Aorta (tissue), 5 donors: ENCODE data around the gene FANCC. TPM values are rescaled to one million over a fixed set of nuclear protein-coding genes. Genes with fewer than 3 reads are reported as not detected.

Source experiments
- ATAC-seq: fragments of 200-7000 bp; cut with Tn5 transposase; one replicate; pipeline ENCODE4 v1.9.1; 2022; ENCODE audit warnings: moderate library complexity; ENCODE audit not compliant: low FRiP score
- DNase-seq, 2 donors: peaks; one replicate each; pipeline ENCODE4 v3.0.0-alpha.2; 2020
- H3K27ac ChIP-seq, 2 donors: one replicate each; pipeline ENCODE4 v1.5.1; 2013; ENCODE audit warnings: low read length in 2 of 2, mild to moderate bottlenecking in 2 of 2, moderate library complexity in 2 of 2, control low read depth in 1 of 2, inconsistent platforms in 1 of 2, low read depth in 1 of 2
- H3K27me3 ChIP-seq, 2 donors: one replicate each; pipeline ENCODE4 v1.6.1; 2013; ENCODE audit warnings: control low read depth in 1 of 2, low read length in 1 of 2, mild to moderate bottlenecking in 1 of 2, moderate library complexity in 1 of 2; ENCODE audit not compliant: insufficient read depth in 2 of 2, control insufficient read depth in 1 of 2
- H3K36me3 ChIP-seq, 2 donors: one replicate each; pipeline ENCODE4 v1.6.1; 2013; ENCODE audit warnings: control low read depth in 1 of 2, low read length in 1 of 2, mild to moderate bottlenecking in 1 of 2; ENCODE audit not compliant: insufficient read depth in 2 of 2, control insufficient read depth in 1 of 2
- H3K4me1 ChIP-seq, 2 donors: one replicate each; pipeline ENCODE4 v1.6.1; 2013; ENCODE audit warnings: low read length in 2 of 2, control low read depth in 1 of 2, mild to moderate bottlenecking in 1 of 2, moderate library complexity in 1 of 2; ENCODE audit not compliant: insufficient read depth in 2 of 2, control insufficient read depth in 1 of 2
- H3K4me3 ChIP-seq, 2 donors: one replicate each; pipeline ENCODE4 v1.5.1; 2013; ENCODE audit warnings: low read length in 2 of 2, control low read depth in 1 of 2, mild to moderate bottlenecking in 1 of 2
- H3K9me3 ChIP-seq: one replicate; pipeline ENCODE4 v1.6.1; 2013; ENCODE audit warnings: mild to moderate bottlenecking, low read length; ENCODE audit not compliant: control insufficient read depth
- WGBS, 2 donors: extraction: QIAGEN DNeasy Blood & Tissue Kit; methylation state at CpG; one replicate each; pipeline ENCODE4 v1.1.7; 2013; 5-methylcytosine and 5-hydroxymethylcytosine counted together
- intact Hi-C, 2 donors: fragments of 100-400 bp; cut with DNase I; formaldehyde crosslinking; loops; one replicate each; pipeline versions ENCODE4 v1.14.2 to v1.15.0; 2022
- polyA plus RNA-seq, 2 donors: library from polyadenylated mRNA; stranded (reverse); fragments of 200-250 nt; gene quantifications; one replicate each; pipeline ENCODE4 v1.2.3, GENCODE V29; 2013
- total RNA-seq, 2 donors: library from RNA; stranded (reverse); fragmentation: NEBNext Ultra II Directional; extraction: Animal tissue kit (Norgen Biotek cat#: 25700); gene quantifications; one replicate each; pipeline ENCODE4 v1.2.1, GENCODE V29; 2021
- donor health status: healthy with polysubstance abuse.
- donor health status: Bipolar disorder and iron deficiency.
- donor health status: DM: no; HTN: no; CAD: no.
- donor health status: DM: no; HTN: no; CAD: no.
- donor health status: DM: yes; HTN: yes; CAD: no.

FANCC gene
- total and polyA plus RNA-seq, 4 donors = 1.5 to 10.9 (median 5.8) TPM

GRCh38 chr9:95130484-95130883, 187.0 kb downstream of the FANCC start:
- Histone ChIP-seq H3K4me3 (no peak overlapping the region), H3K9me3 (no peaks in the 10 kb centered on the region), H3K27ac (no peak overlapping the region), H3K4me1 (peaks cover 0 to 6% of the 10 kb centered on the region in 2 donors), H3K27me3 (no peaks in the 10 kb centered on the region), H3K36me3 (no peaks in the 10 kb centered on the region)
- DNase-seq (no peak), ATAC-seq (no peak)
- WGBS, 2 donors = 62 to 69% methylated on average over 5 of the region's 5 CpGs
- intact Hi-C loops = loop anchor here in 1 of 2 donors (5.0 kb wide), 1 partner anchor 448 kb away; no protein-coding TSS in a partner anchor

- Histone ChIP-seq H3K9me3 (no peaks in the 10 kb centered on the region), H3K4me3 (no peak overlapping the region), H3K27ac (no peak overlapping the region), H3K4me1 (peaks cover 0 to 6% of the 10 kb centered on the region in 2 donors), H3K27me3 (no peaks in the 10 kb centered on the region), H3K36me3 (no peaks in the 10 kb centered on the region)
- 77 to 78% methylated on average over 8 of the region's 8 CpGs for WGBS, 2 donors
- DNase-seq = no peak
- intact Hi-C loops = loop anchor here (5.0 kb wide), 4 partner anchors 57 to 462 kb away; no protein-coding TSS in a partner anchor
- ATAC-seq = no peak
Observed at GRCh38 chr9:95129476-95130291, 187.8 kb downstream of the FANCC start.

DNA sequence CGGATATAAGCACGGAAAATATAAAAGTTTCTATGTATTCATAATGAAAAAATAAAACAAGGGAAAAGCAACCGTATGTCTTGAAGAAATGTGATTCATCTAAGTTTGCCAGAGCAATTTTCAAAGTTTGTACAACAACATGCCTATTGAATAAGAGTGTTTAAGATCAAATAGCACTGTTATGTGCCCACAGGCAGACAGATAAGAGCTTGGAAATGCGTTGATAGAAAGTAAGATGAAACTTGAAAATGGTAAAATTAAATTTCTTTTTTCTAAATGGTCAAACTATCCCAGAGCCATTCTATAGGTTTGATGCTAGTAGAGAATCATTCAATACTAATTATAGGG, 189.4 kb downstream of the FANCC start:
- H3K36me3 ChIP-seq = no peaks in the 10 kb centered on the region
- H3K27me3 ChIP-seq = no peaks in the 10 kb centered on the region
- ATAC-seq = no peak
- H3K9me3 ChIP-seq = no peaks in the 10 kb centered on the region
- intact Hi-C loops = loop anchor here (5.0 kb wide), 4 partner anchors 56 to 461 kb away; no protein-coding TSS in a partner anchor
- peaks cover 0 to 6% of the 10 kb centered on the region in 2 donors for H3K4me1 ChIP-seq
- H3K27ac ChIP-seq = no peak overlapping the region
- 33% methylated on average over 4 of the region's 4 CpGs for WGBS, 2 donors
- no peak overlapping the region for H3K4me3 ChIP-seq
- no peak for DNase-seq

GRCh38 chr9:95127249-95128176, 190.0 kb downstream of the FANCC start:
- WGBS, 2 donors = 1 to 4% methylated on average over 35 of the region's 35 CpGs
- Histone ChIP-seq H3K9me3 (no peaks in the 10 kb centered on the region), H3K36me3 (no peaks in the 10 kb centered on the region), H3K27ac (peak overlapping the region in 1 of 2 donors; percentile 72), H3K4me3 (peak overlapping the region; percentile 4 to 39), H3K27me3 (no peaks in the 10 kb centered on the region), H3K4me1 (peaks cover 0 to 6% of the 10 kb centered on the region in 2 donors)
- ATAC-seq (peak; percentile 94), DNase-seq (peak; percentile 92 to 96)
- intact Hi-C loops = loop anchor here (5.0 kb wide), 4 partner anchors 55 to 460 kb away; no protein-coding TSS in a partner anchor

- Histone ChIP-seq H3K27ac (peak overlapping the region; percentile 32 to 40), H3K9me3 (no peaks in the 10 kb centered on the region), H3K4me1 (peaks cover 0 to 6% of the 10 kb centered on the region in 2 donors), H3K27me3 (no peaks in the 10 kb centered on the region), H3K36me3 (no peaks in the 10 kb centered on the region), H3K4me3 (no peak overlapping the region)
- WGBS, 2 donors = 11 to 14% methylated on average over 9 of the region's 9 CpGs
- intact Hi-C loops = loop anchor here (5.0 kb wide), 4 partner anchors 54 to 459 kb away; no protein-coding TSS in a partner anchor
- DNase-seq (no peak), ATAC-seq (no peak)
Observed at GRCh38 chr9:95126739-95127138, 190.8 kb downstream of the FANCC start.

DNA sequence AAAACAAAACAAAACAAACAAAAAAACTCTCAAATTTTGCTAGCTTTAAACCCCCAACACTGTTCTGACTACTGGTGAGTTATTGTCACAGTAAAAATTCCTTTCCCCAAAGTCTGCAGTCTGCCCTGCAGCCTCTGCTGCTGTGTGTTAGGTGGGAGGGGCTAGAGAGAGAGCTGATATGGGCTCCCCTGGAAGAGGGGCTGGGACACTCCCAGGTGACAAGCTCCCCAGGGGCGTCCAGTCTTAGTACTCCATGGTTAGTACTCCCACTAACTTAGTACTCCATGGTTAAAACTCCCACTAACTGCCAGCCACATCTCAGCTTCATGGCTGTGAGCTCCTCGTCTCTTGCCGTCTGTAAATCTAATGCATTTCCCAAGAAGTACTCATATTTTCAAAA, 191.9 kb downstream of the FANCC start:
- WGBS, 2 donors = 4 to 9% methylated on average over 3 of the region's 3 CpGs

GRCh38 chr9:95124582-95125367, 192.7 kb downstream of the FANCC start:
- ATAC-seq = no peak
- no peaks in the 10 kb centered on the region for H3K36me3 ChIP-seq
- intact Hi-C loops = loop anchor here (5.0 kb wide), 5 partner anchors 52 to 457 kb away; no protein-coding TSS in a partner anchor
- peaks cover 0 to 8% of the 10 kb centered on the region in 2 donors for H3K4me1 ChIP-seq
- H3K27me3 ChIP-seq = no peaks in the 10 kb centered on the region
- H3K27ac ChIP-seq = peak overlapping the region in 1 of 2 donors; percentile 20
- WGBS, 2 donors = 42 to 46% methylated on average over 9 of the region's 9 CpGs
- no peak overlapping the region for H3K4me3 ChIP-seq
- DNase-seq = no peak
- H3K9me3 ChIP-seq = no peaks in the 10 kb centered on the region

More for the DNA sequence above, 191.9 kb downstream of the FANCC start:
- Histone ChIP-seq H3K9me3 (no peaks in the 10 kb centered on the region), H3K4me3 (no peak overlapping the region), H3K4me1 (peaks cover 0 to 8% of the 10 kb centered on the region in 2 donors), H3K27me3 (no peaks in the 10 kb centered on the region), H3K36me3 (no peaks in the 10 kb centered on the region), H3K27ac (peak overlapping the region; percentile 37 to 64)
- ATAC-seq (no peak), DNase-seq (no peak)
- intact Hi-C loops = loop anchor here (5.0 kb wide), 4 partner anchors 53 to 458 kb away; no protein-coding TSS in a partner anchor
